HUES48 (cell line): ENCODE measurements around the gene C1GALT1.
A peak's percentile ranks its signal among the peaks of the same experiment; 100 is the strongest.
"Not testable (repeated sequence)": the region's sequence is repeated elsewhere in the genome, so short reads cannot be mapped to it uniquely, and the experiment has no call there.

Source experiments
- H3K27ac ChIP-seq: one replicate; pipeline ENCODE4 v1.7.0; 2013; ENCODE audit warnings: low read depth, low read length, inconsistent platforms
- H3K27me3 ChIP-seq: 2 replicates; pipeline ENCODE4 v1.6.1; 2013; ENCODE audit warnings: mild to moderate bottlenecking, low read length; ENCODE audit not compliant: control insufficient read depth, insufficient read depth
- H3K36me3 ChIP-seq: 2 replicates; pipeline ENCODE4 v1.6.1; 2013; ENCODE audit warnings: low read length; ENCODE audit not compliant: control insufficient read depth, insufficient read depth
- H3K4me1 ChIP-seq: 2 replicates; pipeline ENCODE4 v1.6.1; 2013; ENCODE audit warnings: mild to moderate bottlenecking, low read length; ENCODE audit not compliant: control insufficient read depth, insufficient read depth
- H3K4me3 ChIP-seq: 2 replicates; pipeline ENCODE4 v1.5.1; 2013; ENCODE audit warnings: mild to moderate bottlenecking, low read depth, low read length
- H3K9ac ChIP-seq: 2 replicates; pipeline ENCODE4 v1.6.1; 2013; ENCODE audit warnings: mild to moderate bottlenecking, low read depth, low read length, moderate library complexity
- H3K9me3 ChIP-seq: 2 replicates; pipeline ENCODE4 v1.6.1; 2013; ENCODE audit warnings: low read length; ENCODE audit not compliant: control insufficient read depth, insufficient read depth

Gene C1GALT1

GRCh38 chr7:7182156-7183060, at the start of gene C1GALT1:
Gene C1GALT1, plus strand, starts transcription at chr7:7182544. Its CDS starts 51,776 bp downstream, at chr7:7234320.
- Histone ChIP-seq H3K36me3 (peaks cover 8% of the 10 kb centered on the region), H3K4me1 (peaks cover 39% of the 10 kb centered on the region), H3K27me3 (no peaks in the 10 kb centered on the region), H3K27ac (peak within 1 kb of the TSS; percentile 97), H3K9me3 (no peaks in the 10 kb centered on the region), H3K4me3 (peak within 1 kb of the TSS; percentile 96), H3K9ac (peak within 1 kb of the TSS; percentile 87)

GRCh38 chr7:7134046-7134445, 48.3 kb upstream of the C1GALT1 start:
- Histone ChIP-seq H3K27me3 (no peaks in the 10 kb centered on the region), H3K9ac (no peak overlapping the region), H3K9me3 (no peaks in the 10 kb centered on the region), H3K4me3 (no peak overlapping the region), H3K27ac (no peak overlapping the region), H3K4me1 (peaks cover 26% of the 10 kb centered on the region), H3K36me3 (no peaks in the 10 kb centered on the region)

- no peak overlapping the region for H3K27ac ChIP-seq
- H3K4me3 ChIP-seq, result no peak overlapping the region
- no peaks in the 10 kb centered on the region for H3K27me3 ChIP-seq
- no peak overlapping the region for H3K9ac ChIP-seq
- no peaks in the 10 kb centered on the region for H3K36me3 ChIP-seq
- H3K9me3 ChIP-seq, result no peaks in the 10 kb centered on the region
- peaks cover 26% of the 10 kb centered on the region for H3K4me1 ChIP-seq
Observed at GRCh38 chr7:7135074-7135473, 47.3 kb upstream of the C1GALT1 start.

- not testable (repeated sequence) for H3K4me3 ChIP-seq, H3K36me3 ChIP-seq, H3K27me3 ChIP-seq, H3K9me3 ChIP-seq, H3K27ac ChIP-seq, H3K9ac ChIP-seq
- H3K4me1 ChIP-seq, result peaks cover 26% of the 10 kb centered on the region
Observed at GRCh38 chr7:7135924-7136323, 46.4 kb upstream of the C1GALT1 start.

- Histone ChIP-seq H3K9ac (no peak overlapping the region), H3K4me1 (peaks cover 20% of the 10 kb centered on the region), H3K9me3 (no peaks in the 10 kb centered on the region), H3K4me3 (no peak overlapping the region), H3K27me3 (no peaks in the 10 kb centered on the region), H3K27ac (peak overlapping the region; percentile 65), H3K36me3 (no peaks in the 10 kb centered on the region)
Observed at GRCh38 chr7:7136466-7137381, 45.6 kb upstream of the C1GALT1 start.

GRCh38 chr7:7138897-7139296, 43.4 kb upstream of the C1GALT1 start:
- Histone ChIP-seq H3K4me3 (no peak overlapping the region), H3K9ac (no peak overlapping the region), H3K27me3 (no peaks in the 10 kb centered on the region), H3K27ac (no peak overlapping the region), H3K4me1 (peaks cover 20% of the 10 kb centered on the region), H3K36me3 (no peaks in the 10 kb centered on the region), H3K9me3 (no peaks in the 10 kb centered on the region)

- H3K4me1 ChIP-seq, H3K4me3 ChIP-seq, H3K9ac ChIP-seq, H3K36me3 ChIP-seq, H3K27ac ChIP-seq, H3K9me3 ChIP-seq, H3K27me3 ChIP-seq: not testable (repeated sequence)
Observed at GRCh38 chr7:7143404-7143803, 38.9 kb upstream of the C1GALT1 start.

GRCh38 chr7:7145151-7145550, 37.2 kb upstream of the C1GALT1 start:
- H3K36me3 ChIP-seq, H3K9me3 ChIP-seq, H3K4me1 ChIP-seq, H3K9ac ChIP-seq, H3K27me3 ChIP-seq, H3K4me3 ChIP-seq, H3K27ac ChIP-seq: not testable (repeated sequence)

GRCh38 chr7:7146837-7147236, 35.5 kb upstream of the C1GALT1 start:
- no peaks in the 10 kb centered on the region for H3K36me3 ChIP-seq
- H3K27ac ChIP-seq, result no peak overlapping the region
- H3K27me3 ChIP-seq, result no peaks in the 10 kb centered on the region
- no peak overlapping the region for H3K4me3 ChIP-seq
- no peak overlapping the region for H3K9ac ChIP-seq
- H3K9me3 ChIP-seq, result peaks cover 10% of the 10 kb centered on the region
- H3K4me1 ChIP-seq, result no peaks in the 10 kb centered on the region

GRCh38 chr7:7148798-7149481, 33.4 kb upstream of the C1GALT1 start:
- no peak overlapping the region for H3K4me3 ChIP-seq
- no peaks in the 10 kb centered on the region for H3K36me3 ChIP-seq
- no peaks in the 10 kb centered on the region for H3K27me3 ChIP-seq
- H3K27ac ChIP-seq, result no peak overlapping the region
- no peaks in the 10 kb centered on the region for H3K4me1 ChIP-seq
- no peak overlapping the region for H3K9ac ChIP-seq
- peaks cover 15% of the 10 kb centered on the region for H3K9me3 ChIP-seq
